D721Med (cell line): ENCODE results near the gene RSBN1.
A peak's percentile ranks its signal among the peaks of the same experiment; 100 is the strongest.

Source experiments
- DNase-seq: peaks from one replicate; pipeline ENCODE4 v3.0.0; 2011; ENCODE audit warnings: low spot score; ENCODE audit not compliant: insufficient read length
- FAIRE-seq: peaks from 2 replicates; lab custom pipeline; 2011; peaks lifted over from hg19 to GRCh38; lab: Jason Lieb, UNC
- CTCF ChIP-seq: IDR thresholded peaks from 2 replicates; pipeline ENCODE4 v1.5.1; 2012; ENCODE audit warnings: mild to moderate bottlenecking, control low read depth; ENCODE audit not compliant: insufficient read depth; ENCODE audit errors: missing control alignments

RSBN1 gene

DNA sequence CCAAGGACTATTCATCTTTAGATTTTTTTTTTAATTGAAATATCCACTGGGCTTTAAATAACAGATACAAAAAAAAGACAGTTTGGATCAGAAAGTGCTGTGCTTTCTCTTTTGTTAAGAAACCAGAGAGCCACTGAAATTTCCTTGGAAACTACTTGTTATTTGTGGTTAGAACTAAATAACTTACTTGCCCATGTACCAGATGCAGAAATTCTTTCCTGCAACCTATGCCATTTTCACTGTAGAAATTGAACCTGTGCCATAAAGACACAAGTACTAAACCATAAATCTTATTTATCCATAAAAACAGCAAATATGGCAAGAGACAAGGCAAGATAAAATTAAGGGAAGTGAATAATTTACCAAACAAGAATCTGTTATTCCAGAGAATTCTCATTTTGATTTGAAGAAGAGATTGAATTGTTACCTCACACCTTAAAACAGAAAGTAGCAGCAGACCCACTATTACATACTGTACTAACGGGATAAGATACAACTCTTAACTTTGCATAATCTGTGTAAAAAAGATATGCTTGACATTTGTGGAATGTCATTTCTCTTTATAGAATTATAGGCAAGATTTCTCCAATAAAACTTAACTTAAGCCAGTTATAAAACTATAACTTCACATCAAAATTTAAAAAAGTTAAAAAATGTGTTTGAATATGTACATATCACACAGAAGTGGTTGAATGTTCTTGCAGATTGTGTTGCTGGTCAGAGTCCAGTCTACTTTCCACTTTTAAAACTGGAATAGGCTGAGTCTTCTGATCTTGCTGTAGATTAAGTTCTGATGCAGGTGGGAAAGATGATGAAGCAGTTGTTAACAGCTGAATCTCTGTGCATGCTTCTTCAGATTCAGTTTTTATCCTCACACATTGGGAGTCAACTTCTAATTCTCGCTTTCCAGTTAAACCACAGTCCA lies 46.7 kb downstream of the RSBN1 start:
- TF ChIP-seq CTCF, result no peak
- FAIRE-seq, result peak; percentile 11
- no peak for DNase-seq

DNA sequence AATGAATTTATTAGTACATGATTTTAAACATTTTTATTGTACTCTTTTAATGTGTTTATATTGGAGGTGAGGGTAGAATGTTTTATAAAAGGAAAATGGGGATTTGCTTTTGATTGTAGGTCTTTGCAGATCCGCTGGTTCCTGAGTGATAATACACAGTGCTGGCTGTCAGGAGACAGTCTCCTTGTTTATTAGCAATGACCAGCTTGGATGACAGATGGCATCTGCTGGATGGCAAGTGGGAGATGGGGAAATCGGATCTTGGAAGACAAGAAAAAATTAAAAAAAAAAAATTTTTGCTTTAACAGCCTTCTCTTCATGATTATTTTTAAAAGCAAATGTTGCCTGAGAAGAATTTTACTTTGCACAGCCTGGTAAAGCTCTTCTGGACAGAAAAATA lies 48.6 kb downstream of the RSBN1 start:
- DNase-seq, result no peak
- FAIRE-seq, result peak; percentile 90
- no peak for TF ChIP-seq CTCF

- FAIRE-seq, result no peak
- DNase-seq, result no peak
- no peak for TF ChIP-seq CTCF
These were observed 50.3 kb downstream of the RSBN1 start for GRCh38 chr1:113761937-113762336.

- no peak for DNase-seq
- no peak for TF ChIP-seq CTCF
- FAIRE-seq, result no peak
These were observed 51.9 kb downstream of the RSBN1 start for GRCh38 chr1:113760102-113761080.

DNA sequence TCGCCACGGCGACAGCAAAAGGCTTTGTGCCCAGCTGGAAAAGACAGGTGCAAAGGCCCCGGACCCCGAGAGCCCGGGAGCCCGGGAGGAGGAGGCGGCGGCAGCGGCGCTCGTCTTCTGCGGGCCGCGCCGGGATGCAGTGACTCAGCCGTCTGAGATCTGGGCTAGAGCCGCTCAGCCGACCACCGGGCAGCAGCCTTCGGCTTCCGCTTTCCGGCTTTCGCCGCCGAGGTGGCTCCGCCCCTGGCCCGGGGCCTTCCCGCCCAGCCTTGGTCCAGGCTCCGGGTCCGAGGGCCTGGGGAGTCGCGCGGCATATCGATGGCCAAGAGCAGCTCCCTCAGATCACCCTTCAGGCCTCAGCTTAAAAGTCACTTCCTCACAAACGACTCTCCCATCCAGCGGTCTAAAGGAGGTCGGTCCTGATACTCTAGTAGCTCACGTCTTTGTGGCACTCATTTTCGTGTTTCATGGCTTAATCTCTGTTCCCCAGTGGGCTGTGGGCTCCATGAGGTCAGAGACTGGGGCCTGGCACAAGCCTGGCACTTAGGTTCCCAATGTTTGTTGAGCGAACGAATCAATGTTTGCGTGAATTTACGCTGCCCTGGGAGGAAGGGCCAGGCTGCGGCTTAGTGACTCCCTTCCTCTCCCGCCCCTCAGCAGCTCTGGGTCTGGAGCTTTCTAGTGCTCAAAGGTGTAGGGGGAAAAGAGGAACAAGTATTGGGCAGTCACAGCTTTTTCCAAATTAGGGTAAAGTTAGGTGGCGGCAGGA lies 52.8 kb downstream of the RSBN1 start, which contains the start of gene PHTF1:
TSS of gene PHTF1 (minus strand) at position 154 of the 769 bp plus-strand sequence. CDS start 783 bp downstream, outside the sequence.
- DNase-seq (no peak), FAIRE-seq (no peak)
- no peak for TF ChIP-seq CTCF

DNA sequence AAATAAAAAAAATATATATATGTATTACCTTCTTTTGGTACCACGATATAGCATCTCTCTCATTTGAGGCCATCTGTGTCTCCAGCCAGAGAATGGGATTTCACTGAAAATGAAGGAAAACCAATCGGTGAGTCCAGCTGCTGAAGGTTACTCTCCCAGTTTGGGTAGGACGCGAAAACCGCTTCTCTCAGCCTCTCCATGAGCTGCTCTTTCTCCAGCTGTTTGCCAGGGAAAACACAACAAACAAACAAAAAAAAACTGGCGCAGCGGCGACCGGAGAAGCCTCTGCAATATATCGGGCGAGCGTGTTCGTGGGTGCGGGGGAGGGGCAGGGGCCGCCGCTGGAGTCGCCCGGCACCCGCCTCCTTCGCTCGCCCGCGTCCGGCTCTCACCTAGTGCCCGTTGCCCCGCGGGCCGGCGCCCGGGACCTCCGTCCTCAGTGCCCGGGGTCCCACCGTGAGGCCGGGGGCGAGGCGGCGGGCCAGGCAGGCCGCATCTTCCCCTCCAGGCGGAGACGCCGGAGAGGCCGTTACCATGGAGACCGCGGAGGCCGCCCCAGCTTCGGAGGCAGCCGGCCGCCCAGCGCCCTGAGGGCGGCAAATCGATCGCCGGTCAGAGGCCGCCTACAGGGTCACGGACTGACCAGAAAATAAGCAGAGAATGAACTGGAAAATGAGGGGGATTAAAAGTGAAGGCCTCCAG lies 53.5 kb downstream of the RSBN1 start:
- no peak for TF ChIP-seq CTCF
- DNase-seq (no peak), FAIRE-seq (no peak)
